Measurements from ENCODE around the gene ADGRD1.
A peak's percentile ranks its signal among the peaks of the same experiment; 100 is the strongest.
"Not testable (repeated sequence)": the region's sequence is repeated elsewhere in the genome, so short reads cannot be mapped to it uniquely, and the experiment has no call there.

Gene ADGRD1

GRCh38 chr12:131116468-131117117 is 162.9 kb downstream of the ADGRD1 start:
- H3K4me3 ChIP-seq (ENCODE audit: low read depth, low read length): no peak overlapping the region
- TF ChIP-seq CTCF (IDR thresholded peaks at IDR 0.05; ENCODE audit: borderline replicate concordance, insufficient read depth, low read depth, low read length): peak; percentile 48

GRCh38 chr12:131117438-131118245 is 163.9 kb downstream of the ADGRD1 start:
- no peak overlapping the region for H3K4me3 ChIP-seq (ENCODE audit: low read depth, low read length)
- no peak for TF ChIP-seq CTCF (IDR thresholded peaks at IDR 0.05; ENCODE audit: borderline replicate concordance, insufficient read depth, low read depth, low read length)

GRCh38 chr12:131118371-131118770 is 164.7 kb downstream of the ADGRD1 start:
- no peak overlapping the region for H3K4me3 ChIP-seq (ENCODE audit: low read depth, low read length)
- TF ChIP-seq CTCF (IDR thresholded peaks at IDR 0.05; ENCODE audit: borderline replicate concordance, insufficient read depth, low read depth, low read length): no peak

- H3K4me3 ChIP-seq (ENCODE audit: low read depth, low read length): not testable (repeated sequence)
Observed at GRCh38 chr12:131119345-131119744, 165.6 kb downstream of the ADGRD1 start.

GRCh38 chr12:131119936-131120335 is 166.2 kb downstream of the ADGRD1 start:
- H3K4me3 ChIP-seq (ENCODE audit: low read depth, low read length): no peak overlapping the region
- no peak for TF ChIP-seq CTCF (IDR thresholded peaks at IDR 0.05; ENCODE audit: borderline replicate concordance, insufficient read depth, low read depth, low read length)

- no peak for TF ChIP-seq CTCF (IDR thresholded peaks at IDR 0.05; ENCODE audit: borderline replicate concordance, insufficient read depth, low read depth, low read length)
- H3K4me3 ChIP-seq (ENCODE audit: low read depth, low read length): no peak overlapping the region
Observed at GRCh38 chr12:131120831-131121271, 167.1 kb downstream of the ADGRD1 start.

GRCh38 chr12:131121705-131122405 is 168.1 kb downstream of the ADGRD1 start:
- no peak for TF ChIP-seq CTCF (IDR thresholded peaks at IDR 0.05; ENCODE audit: borderline replicate concordance, insufficient read depth, low read depth, low read length)
- H3K4me3 ChIP-seq (ENCODE audit: low read depth, low read length): no peak overlapping the region

Data from GM12875 (cell line).